ENCODE results near the gene GREB1. TPM values are rescaled to one million over a fixed set of nuclear protein-coding genes. Genes with fewer than 3 reads are reported as not detected.

Gene GREB1
- total RNA-seq, 1 experiment from 2014 or later, result 0.37 TPM

DNA sequence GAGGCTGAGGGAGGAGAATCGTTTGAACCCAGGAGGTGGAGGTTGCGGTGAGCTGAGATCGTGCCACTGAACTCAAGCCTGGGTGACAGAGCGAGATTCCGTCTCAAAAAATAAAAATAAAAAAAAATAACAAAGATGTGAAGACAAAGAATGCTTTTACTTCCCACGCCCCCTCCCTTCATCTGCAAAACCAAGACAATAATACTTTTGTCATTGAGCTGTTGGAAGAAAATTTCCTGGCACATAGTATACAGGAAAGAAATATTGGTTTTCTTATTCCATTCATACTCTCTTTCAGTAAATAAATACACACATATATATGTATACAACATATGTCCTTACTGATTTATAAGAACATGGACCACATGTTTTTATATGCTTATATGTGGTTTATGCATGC is 12.2 kb downstream of the GREB1 start:
- H3K36me3 ChIP-seq (ENCODE audit: low read depth), result no peaks in the 10 kb centered on the region
- no peaks in the 10 kb centered on the region for H3K9me3 ChIP-seq (ENCODE audit: insufficient read depth, low read depth)
- ChIA-PET POLR2A (ENCODE audit: unreplicated experiment) (no interaction called here), CTCF (interaction anchor here (0.6 kb wide), 1 partner anchor 22 kb away, joined by 3 read pairs; no protein-coding TSS in a partner anchor)
- H3K4me3 ChIP-seq, result no peak overlapping the region
- peaks cover 2% of the 10 kb centered on the region; the same call in 1 of the 2 replicates for H3F3A ChIP-seq (ENCODE audit: insufficient read depth, low read depth)
- TF ChIP-seq EZH2 (IDR thresholded peaks at IDR 0.05; ENCODE audit: low read depth) (no peak), CTCF (conservative IDR thresholded peaks at IDR 0.05) (no peak)
- H4K20me1 ChIP-seq (ENCODE audit: insufficient read depth), result no peaks in the 10 kb centered on the region
- no peak for DNase-seq
- H2AFZ ChIP-seq, result no peak overlapping the region
- H3K9me2 ChIP-seq (ENCODE audit: insufficient read depth), result no peaks in the 10 kb centered on the region
- no TSS peak for BruUV-seq (replicated peaks)
- no peak overlapping the region for H3K4me2 ChIP-seq
- no peaks in the 10 kb centered on the region for H3K79me2 ChIP-seq (ENCODE audit: low read depth)
- no peak overlapping the region for H3K27ac ChIP-seq
- H3K4me1 ChIP-seq (replicated peaks; ENCODE audit: insufficient read depth), result no peaks in the 10 kb centered on the region
- intact Hi-C loops (cut with micrococcal nuclease; ENCODE audit: unreplicated experiment), result no loop called here
- peaks cover 74% of the 10 kb centered on the region for H3K27me3 ChIP-seq (ENCODE audit: insufficient read depth, low read depth)

- H2AFZ ChIP-seq, result no peak overlapping the region
- no peak overlapping the region for H3K27ac ChIP-seq
- no TSS peak for BruUV-seq (replicated peaks)
- CTCF ChIA-PET, result interaction anchor here (0.6 to 0.7 kb wide), 2 partner anchors 117 to 140 kb away, joined by 4 to 5 read pairs; no protein-coding TSS in a partner anchor
- H3K27me3 ChIP-seq (ENCODE audit: insufficient read depth, low read depth), result peaks cover 71% of the 10 kb centered on the region
- H3K4me3 ChIP-seq, result no peak overlapping the region
- peaks cover 2% of the 10 kb centered on the region; the same call in 1 of the 2 replicates for H3F3A ChIP-seq (ENCODE audit: insufficient read depth, low read depth)
- H3K79me2 ChIP-seq (ENCODE audit: low read depth), result no peaks in the 10 kb centered on the region
- H4K20me1 ChIP-seq (ENCODE audit: insufficient read depth), result no peaks in the 10 kb centered on the region
- intact Hi-C loops (cut with micrococcal nuclease; ENCODE audit: unreplicated experiment), result no loop called here
- no peaks in the 10 kb centered on the region for H3K9me2 ChIP-seq (ENCODE audit: insufficient read depth)
- no peak for TF ChIP-seq CTCF (conservative IDR thresholded peaks at IDR 0.05)
- TF ChIP-seq EZH2 (IDR thresholded peaks at IDR 0.05; ENCODE audit: low read depth), result no peak
- DNase-seq, result no peak
- no peaks in the 10 kb centered on the region for H3K9me3 ChIP-seq (ENCODE audit: insufficient read depth, low read depth)
- no peak overlapping the region for H3K4me2 ChIP-seq
- POLR2A ChIA-PET (ENCODE audit: unreplicated experiment), result interaction anchor here (0.7 kb wide), 1 partner anchor 9 kb away, joined by 3 read pairs; no protein-coding TSS in a partner anchor
- no peaks in the 10 kb centered on the region for H3K4me1 ChIP-seq (replicated peaks; ENCODE audit: insufficient read depth)
- H3K36me3 ChIP-seq (ENCODE audit: low read depth), result no peaks in the 10 kb centered on the region
Measured at GRCh38 chr2:11547912-11548497, 14.2 kb downstream of the GREB1 start.

DNA sequence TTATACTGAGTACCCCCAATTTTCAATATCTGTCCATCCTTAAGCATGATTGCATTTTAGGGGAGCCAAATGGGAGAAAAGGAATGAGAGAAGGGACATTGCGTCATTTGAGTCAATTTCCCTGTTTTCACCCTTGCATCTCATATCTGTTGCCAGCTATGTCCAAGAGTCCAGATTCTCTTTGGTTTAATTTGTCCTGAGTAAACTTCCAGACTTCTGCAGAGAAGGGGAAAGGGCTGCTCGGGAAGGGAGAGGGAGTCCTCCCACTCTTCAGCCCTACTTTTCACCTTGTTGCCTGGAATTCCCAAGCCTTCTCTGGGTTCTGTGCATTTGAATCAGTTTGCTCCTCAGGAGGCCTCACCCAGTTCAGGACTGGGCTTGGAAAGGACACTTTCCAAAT is 16.5 kb downstream of the GREB1 start:
- Histone ChIP-seq H3K27ac (no peak overlapping the region), H3K9me2 (ENCODE audit: insufficient read depth) (no peaks in the 10 kb centered on the region), H4K20me1 (ENCODE audit: insufficient read depth) (no peaks in the 10 kb centered on the region; the same call in 1 of the 2 replicates), H2AFZ (no peak overlapping the region), H3K4me1 (replicated peaks; ENCODE audit: insufficient read depth) (peaks cover 20% of the 10 kb centered on the region), H3K4me2 (no peak overlapping the region), H3K79me2 (ENCODE audit: low read depth) (no peaks in the 10 kb centered on the region), H3K9me3 (ENCODE audit: insufficient read depth, low read depth) (no peaks in the 10 kb centered on the region), H3K36me3 (ENCODE audit: low read depth) (no peaks in the 10 kb centered on the region), H3K27me3 (ENCODE audit: insufficient read depth, low read depth) (peaks cover 65% of the 10 kb centered on the region), H3K4me3 (no peak overlapping the region), H3F3A (ENCODE audit: insufficient read depth, low read depth) (peaks cover 12% of the 10 kb centered on the region; the same call in 1 of the 2 replicates)
- no TSS peak for BruUV-seq (replicated peaks)
- intact Hi-C loops (cut with micrococcal nuclease; ENCODE audit: unreplicated experiment), result no loop called here
- no peak for DNase-seq
- TF ChIP-seq CTCF (conservative IDR thresholded peaks at IDR 0.05) (no peak), EZH2 (IDR thresholded peaks at IDR 0.05; ENCODE audit: low read depth) (no peak)
- POLR2A ChIA-PET (ENCODE audit: unreplicated experiment), result no interaction called here
- CTCF ChIA-PET, result no interaction called here
